GM12874 (cell line): ENCODE data around the gene GKN2.

Experiments
- CTCF ChIP-seq: IDR thresholded peaks from 2 replicates; pipeline ENCODE4 v1.5.1; 2011; ENCODE audit warnings: low read depth, mild to moderate bottlenecking, control low read depth, low read length, moderate library complexity; ENCODE audit not compliant: insufficient read depth

The GKN2 gene

DNA sequence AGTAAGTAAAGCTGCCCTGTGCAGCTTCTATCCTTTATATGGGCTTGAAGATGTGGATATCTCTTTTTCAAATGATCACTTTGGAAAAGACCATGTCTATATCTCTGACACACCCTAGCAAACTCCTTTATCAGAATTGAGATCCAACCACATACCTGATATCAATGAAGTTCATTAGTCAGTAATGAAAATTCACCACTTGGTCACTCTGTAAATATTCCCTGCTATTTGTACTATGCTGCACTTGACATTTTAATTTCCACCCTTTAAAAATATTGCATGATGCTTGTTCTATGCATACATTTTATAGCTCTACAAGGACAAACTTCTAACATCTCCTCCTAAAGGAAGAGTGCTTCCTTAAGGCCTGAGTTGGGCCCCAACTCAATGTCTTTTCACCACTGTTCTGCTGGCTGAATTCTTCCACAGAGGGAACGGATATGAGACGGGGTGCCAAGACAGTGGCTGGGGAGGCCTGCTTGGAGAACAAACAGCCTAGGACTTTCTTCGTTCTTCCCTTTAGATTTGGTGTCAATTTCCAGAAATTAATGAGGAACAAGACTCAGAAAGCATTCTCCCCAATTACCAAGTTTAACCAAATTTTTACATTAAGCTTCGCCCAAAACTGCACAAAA lies at the start of gene GKN2:
GKN2 (minus strand) TSS at position 7 of the 635 bp plus-strand sequence. CDS start 32 bp downstream, outside the sequence.
- TF ChIP-seq CTCF: no peak

- no peak for TF ChIP-seq CTCF
These were observed 49.2 kb upstream of the GKN2 start for GRCh38 chr2:69001879-69002278.

DNA sequence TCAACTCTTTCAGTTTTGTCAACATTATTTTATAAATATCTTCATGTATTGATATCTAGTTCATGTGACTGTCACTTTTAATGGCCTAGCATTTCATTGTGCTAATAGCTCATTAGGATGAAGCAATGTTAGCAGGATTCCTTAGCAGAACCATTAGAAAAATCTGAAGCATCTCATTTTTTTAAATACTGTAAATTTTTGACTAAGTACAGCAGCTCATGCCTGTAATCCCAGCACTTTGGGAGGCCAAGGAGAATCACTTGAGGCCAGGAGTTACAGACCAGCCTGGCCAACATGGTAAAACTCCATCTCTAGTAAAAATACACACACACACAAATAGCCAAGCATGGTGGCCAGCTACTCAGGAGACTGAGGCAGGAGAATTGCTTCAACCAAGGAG lies 44.7 kb upstream of the GKN2 start:
- TF ChIP-seq CTCF: no peak

- no peak for TF ChIP-seq CTCF
These were observed 43.2 kb upstream of the GKN2 start for GRCh38 chr2:68995916-68996315.

- no peak for TF ChIP-seq CTCF
These were observed 42.2 kb upstream of the GKN2 start for GRCh38 chr2:68994864-68995263.

- TF ChIP-seq CTCF: no peak
These were observed 41.0 kb upstream of the GKN2 start for GRCh38 chr2:68993660-68994059.

- TF ChIP-seq CTCF: no peak
These were observed 40.2 kb upstream of the GKN2 start for GRCh38 chr2:68992933-68993332.

GRCh38 chr2:68992341-68992740 lies 39.6 kb upstream of the GKN2 start:
- no peak for TF ChIP-seq CTCF
